Cardiac septum (tissue), 1 donor: ENCODE measurements around the gene MDGA2. TPM values are rescaled to one million over a fixed set of nuclear protein-coding genes. Genes with fewer than 3 reads are reported as not detected.

ENCODE experiments used
- DNase-seq: peaks from one replicate; pipeline ENCODE4 v3.0.0-alpha.2; 2020; ENCODE audit warnings: low spot score
- intact Hi-C: fragments of 100-400 bp; cut with DNase I; formaldehyde crosslinking; loops from one replicate; pipeline ENCODE4 v1.14.0; 2022
- total RNA-seq: library from RNA; stranded (reverse); fragmentation: NEBNext Ultra II Directional; extraction: Animal tissue kit (Norgen Biotek cat#: 25700); gene quantifications from one replicate; pipeline ENCODE4 v1.2.1, GENCODE V29; 2021
- donor health status: DM: no; HTN: no; CAD: no.

The MDGA2 gene
- total RNA-seq, 1 donor from 2014 or later, result 0.19 TPM

DNA sequence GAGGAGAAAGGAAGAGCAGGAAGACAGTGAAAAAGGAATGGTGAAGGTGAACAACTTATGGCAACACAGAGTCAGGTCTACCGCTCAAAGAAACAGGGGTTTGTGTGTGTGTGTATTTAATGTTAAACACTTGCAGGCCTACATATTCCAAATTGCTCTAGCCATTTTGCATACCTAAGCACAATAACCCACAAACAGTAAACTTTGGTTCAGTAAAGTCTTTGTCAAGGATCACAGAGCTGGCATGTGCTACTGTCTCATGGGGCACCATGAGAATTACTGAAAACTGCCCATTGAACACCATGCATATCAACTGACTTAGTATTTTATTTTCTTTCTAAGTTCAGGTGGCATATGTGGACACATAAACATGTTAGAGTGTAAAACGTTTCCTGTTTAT lies 163.6 kb downstream of the MDGA2 start:
- DNase-seq, result no peak
- intact Hi-C loops, result no loop called here

DNA sequence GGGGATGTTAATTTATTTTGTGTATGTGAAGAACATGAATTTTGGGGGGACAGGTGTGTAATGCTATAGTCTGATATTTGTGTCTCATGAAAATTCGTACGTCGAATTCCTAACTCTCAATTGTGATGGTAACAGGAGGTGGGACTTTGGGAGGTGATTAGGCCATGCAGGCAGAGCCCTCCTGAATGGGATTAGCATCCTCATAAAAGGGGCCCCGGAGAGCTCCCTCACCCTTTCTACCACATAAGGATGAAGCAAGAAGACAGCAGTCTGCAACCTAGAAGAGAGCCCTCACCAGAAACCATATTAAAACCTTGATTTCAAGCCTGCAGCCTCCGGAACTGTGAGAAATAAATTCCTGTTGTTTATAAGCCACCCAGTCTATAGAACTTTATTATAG lies 165.4 kb downstream of the MDGA2 start:
- no peak for DNase-seq
- intact Hi-C loops, result no loop called here

DNA sequence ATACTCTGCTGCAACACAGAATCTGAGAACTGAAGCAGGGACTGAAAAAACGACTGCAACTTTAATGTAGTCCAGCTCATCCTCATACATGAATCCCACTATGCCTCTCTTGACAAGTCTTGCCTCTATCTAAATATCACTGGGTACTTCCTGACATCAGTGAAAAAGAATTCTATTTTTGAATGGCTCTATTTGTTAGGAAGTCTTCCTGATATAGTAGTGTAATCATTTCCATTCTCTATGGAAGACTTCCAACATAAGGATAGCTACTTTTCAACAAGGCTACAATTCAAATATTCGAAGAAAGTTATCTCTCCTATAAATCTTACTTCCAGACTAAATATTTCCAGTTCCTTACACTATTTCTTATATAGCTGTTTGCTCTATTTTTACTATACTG lies 167.5 kb downstream of the MDGA2 start:
- intact Hi-C loops, result no loop called here
- no peak for DNase-seq

DNA sequence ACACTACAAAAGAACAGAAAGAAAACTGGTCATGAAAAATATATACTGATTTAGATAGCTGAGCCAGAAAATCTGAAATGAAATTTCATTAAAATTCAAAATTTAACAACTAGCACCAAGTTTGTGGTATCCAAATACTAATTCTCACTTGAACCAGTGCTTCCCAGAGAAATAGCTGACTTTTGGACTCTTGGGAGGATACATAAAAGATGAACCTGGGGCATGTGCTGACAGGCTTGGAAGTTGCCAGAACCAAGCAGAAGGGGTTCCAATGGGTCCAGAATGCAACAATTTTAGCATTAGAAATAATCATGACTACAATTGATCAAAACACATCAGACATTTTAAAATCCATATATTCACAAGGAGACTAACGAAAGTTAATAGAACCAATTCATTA lies 175.0 kb downstream of the MDGA2 start:
- DNase-seq, result no peak
- intact Hi-C loops, result no loop called here

DNA sequence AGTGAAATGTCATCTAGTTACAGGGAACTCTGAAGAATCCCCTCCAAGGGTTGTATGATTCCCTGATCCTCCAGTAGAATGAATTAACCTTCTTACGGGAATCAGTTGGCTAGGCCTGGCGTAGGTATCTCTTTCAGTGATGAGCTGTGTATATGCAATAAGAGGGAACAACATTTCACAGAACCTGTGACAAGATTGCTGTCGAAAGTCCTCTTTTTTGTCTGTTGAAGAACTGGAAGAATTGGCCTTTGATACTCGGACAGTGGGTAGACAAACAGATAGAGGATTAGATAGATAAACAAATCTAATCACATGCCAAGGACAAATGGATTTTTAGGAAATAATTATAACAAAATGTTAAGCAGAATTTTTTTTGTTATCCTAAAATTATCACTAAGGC lies 184.6 kb downstream of the MDGA2 start:
- intact Hi-C loops, result no loop called here

DNA sequence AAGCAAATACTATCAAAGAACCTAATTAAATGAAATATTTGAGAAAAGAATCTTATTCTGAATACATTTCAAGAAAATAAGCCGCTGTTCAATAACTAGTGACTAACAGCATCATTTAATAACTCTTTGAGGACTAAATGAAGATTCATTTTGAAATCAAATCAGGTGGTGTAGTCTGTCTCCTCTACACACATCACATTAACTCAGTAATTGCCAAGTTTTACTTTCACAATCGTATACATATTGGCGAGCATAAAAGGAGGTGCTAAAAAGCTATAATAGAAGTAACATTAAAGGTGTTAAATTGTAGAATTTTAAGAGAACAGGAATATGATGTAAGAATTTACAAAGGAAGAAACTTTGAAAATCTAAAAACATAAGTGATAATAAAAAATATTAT lies 185.1 kb downstream of the MDGA2 start:
- intact Hi-C loops, result no loop called here
- no peak for DNase-seq

More for the DNA sequence above, 184.6 kb downstream of the MDGA2 start:
- DNase-seq, result no peak

DNA sequence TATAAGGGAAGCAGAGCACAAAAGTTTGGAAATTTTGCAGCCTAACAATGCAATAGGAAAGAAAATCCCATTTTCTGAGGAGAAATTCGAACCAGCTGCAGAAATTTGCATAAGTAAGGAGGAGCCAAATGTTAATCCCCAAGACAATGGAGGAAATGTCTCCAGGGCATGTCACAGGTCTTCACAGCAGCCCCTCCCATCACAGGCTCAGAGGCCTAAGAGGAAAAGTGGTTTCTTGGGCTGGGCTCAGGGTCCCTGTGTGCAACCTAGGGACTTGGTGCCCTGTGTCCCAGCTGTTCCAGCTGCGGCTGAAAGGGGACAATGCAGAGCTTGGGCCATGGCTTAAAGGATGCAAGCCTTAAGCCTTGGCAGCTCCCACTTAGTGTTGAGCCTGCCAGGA lies 190.0 kb downstream of the MDGA2 start:
- DNase-seq, result no peak
- intact Hi-C loops, result no loop called here

- intact Hi-C loops, result no loop called here
- DNase-seq, result no peak
Observed at GRCh38 chr14:47483449-47483848, 192.0 kb downstream of the MDGA2 start.

GRCh38 chr14:47471075-47471474 lies 204.3 kb downstream of the MDGA2 start:
- DNase-seq, result no peak
- intact Hi-C loops, result no loop called here

GRCh38 chr14:47466916-47467315 lies 208.5 kb downstream of the MDGA2 start:
- intact Hi-C loops, result no loop called here
- no peak for DNase-seq

DNA sequence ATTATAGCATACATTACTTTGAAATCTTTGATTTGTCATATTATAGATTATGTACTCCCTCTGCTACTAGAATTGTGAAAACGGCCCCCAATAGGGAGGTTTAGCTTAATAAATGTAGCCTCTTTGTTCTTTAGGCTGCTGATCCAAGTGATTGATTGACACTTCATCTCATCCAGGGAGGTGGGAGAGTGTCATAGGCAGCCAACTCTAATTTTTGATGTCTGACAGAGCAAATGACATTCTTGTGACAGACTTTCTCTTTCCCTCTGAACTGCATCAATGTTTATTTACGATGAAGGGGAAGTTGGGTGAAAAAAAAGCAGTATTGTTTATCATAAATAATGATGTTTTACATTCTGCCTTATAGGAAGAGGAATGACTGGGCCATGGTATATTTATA lies 221.4 kb downstream of the MDGA2 start:
- DNase-seq, result no peak
- intact Hi-C loops, result no loop called here

- intact Hi-C loops, result no loop called here
- no peak for DNase-seq
Observed at GRCh38 chr14:47447076-47447475, 228.3 kb downstream of the MDGA2 start.

DNA sequence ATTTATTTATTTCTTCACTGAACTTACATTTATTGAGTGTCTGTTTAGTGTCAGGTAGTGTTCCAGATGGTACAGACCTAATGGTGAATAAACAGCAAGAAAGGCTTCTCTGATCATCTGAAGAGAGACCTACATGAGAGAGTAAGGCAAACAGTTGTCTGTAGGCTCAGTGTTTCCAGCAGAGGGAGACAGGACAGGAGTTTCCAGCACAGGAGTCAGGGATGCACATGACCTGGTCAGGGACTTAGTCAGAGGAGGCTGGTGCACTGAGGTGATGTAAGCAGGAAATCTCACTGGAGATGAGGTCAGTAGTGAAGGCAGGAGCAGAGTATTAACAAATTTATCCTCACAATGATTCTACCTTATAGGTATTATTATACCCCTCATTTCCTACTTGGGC lies 233.2 kb downstream of the MDGA2 start:
- intact Hi-C loops, result no loop called here
- no peak for DNase-seq

- intact Hi-C loops, result no loop called here
- no peak for DNase-seq
Observed at GRCh38 chr14:47439953-47440352, 235.5 kb downstream of the MDGA2 start.

GRCh38 chr14:47438650-47439140 lies 236.7 kb downstream of the MDGA2 start:
- intact Hi-C loops, result no loop called here

DNA sequence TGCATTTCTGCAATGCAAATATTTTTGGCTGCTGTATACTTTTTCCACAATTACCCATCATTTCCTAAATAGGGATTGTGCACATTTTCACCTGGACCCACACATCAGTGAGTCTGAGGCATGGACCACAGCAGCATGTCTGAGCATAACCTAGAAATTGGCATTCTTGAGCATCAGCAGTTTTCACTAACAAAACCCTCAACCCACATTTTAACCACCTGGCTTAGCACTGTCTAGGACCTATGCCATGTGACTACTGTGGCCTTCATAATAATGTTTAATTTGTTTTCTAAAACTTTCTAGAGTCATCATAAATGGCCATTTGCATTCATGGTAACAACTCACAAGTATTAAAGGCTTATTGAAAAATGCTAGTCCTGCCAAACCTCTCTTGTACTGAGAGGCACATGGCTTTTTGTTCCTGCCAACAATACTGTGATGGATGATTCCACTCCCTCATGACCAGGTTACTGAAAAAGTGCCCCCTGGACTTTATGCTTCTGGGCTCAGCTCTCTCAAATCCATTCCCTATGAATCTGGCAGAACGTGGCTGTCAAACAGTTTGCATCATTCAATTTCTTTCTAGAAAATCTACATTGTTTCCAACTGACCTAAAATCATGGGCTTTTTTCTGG lies 240.0 kb downstream of the MDGA2 start:
- intact Hi-C loops, result no loop called here
- no peak for DNase-seq

More at GRCh38 chr14:47438650-47439140, 236.7 kb downstream of the MDGA2 start:
- DNase-seq, result no peak

DNA sequence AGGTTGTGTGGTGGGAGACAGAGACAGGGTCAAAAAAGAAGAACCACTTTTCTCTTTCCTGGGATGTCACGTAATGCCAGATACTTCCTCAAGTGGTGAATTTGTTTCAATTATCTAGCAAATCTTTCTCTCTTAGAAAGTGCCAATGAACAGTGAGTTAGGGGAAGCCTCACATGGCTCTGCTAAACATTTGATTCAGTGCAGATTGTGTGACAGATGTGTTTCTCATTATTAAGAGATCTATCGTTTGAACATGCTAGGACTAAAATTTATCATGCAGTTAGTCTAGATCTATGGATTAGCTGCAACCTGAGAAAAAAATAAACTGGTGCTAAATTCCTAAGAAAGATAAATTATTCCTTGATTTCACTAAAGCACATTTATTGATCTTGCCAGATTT lies 247.8 kb downstream of the MDGA2 start:
- intact Hi-C loops, result no loop called here
- DNase-seq, result no peak

DNA sequence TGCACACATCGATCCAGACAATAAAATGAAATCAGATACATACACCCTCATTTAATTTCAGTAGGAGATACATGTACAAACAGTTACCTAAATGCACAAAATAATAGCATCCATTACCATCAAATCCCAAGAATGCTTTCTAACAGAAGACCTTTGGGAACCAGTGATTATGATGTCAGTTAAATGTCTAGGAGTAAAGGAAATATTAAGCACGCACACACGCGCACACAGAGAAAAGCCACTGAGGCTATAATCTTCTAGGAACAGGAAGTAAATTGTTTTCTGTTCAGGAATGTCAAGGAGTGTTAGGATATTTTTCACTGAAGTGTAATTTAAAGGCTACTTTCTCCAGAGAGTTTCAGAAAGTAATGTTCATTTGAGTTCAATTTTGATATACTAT lies 250.1 kb downstream of the MDGA2 start:
- no peak for DNase-seq
- intact Hi-C loops, result no loop called here

DNA sequence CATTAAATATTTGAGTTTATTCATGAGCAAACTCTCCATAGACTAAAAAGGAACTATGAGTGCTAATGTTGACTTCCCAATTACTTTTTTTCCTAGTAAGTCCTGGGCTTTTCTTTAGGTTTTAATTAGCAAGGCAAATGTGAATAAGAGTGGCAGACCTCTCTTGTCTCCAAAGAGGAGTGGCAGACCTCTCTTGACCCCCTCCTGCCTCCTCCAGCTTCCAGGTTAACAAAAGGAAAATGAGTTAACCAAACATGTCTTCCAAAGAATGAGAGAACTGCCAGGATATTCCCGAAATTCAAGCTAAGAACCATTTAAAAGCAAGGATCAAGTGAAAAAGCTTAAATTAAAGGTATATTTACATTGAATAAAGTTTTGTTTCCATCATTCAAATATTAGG lies 253.2 kb downstream of the MDGA2 start:
- intact Hi-C loops, result no loop called here
- no peak for DNase-seq

DNA sequence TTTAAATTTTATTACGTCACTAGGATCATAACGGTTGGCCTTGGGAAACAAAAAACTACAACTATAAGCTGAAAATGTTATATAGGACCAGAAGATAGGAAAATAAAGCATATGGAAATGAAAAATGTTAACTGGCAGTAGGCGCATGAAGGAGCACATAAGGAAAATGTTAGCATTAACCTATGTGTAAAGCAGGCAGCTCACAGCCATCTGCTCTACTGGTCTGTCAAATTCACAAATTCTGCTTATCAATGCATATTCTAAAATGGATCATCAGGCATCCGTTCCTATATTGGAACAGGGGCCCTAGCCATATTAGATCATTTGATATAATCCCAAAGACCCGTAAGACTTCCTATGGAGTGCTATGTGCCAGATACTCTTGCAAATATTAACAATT lies 263.9 kb downstream of the MDGA2 start:
- intact Hi-C loops, result no loop called here
- DNase-seq, result no peak

DNA sequence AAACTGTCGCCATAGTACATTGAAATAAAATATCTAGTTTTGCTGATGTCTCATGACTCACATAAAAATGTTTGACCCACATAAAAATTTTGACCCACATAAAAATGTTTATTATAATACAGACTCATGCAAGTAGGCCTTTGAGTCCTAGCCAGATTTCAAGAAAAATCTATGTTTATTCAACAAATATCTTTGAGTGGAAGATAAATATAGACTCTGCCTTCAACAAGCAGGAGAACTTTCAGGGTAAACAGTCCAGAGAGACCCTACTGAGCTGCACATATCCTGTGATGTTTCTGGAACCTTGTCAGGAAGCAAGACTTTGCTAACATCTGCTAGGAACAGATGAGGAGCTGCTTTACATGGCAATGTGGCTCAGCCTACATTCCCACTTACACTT lies 283.1 kb downstream of the MDGA2 start:
- no peak for DNase-seq
- intact Hi-C loops, result no loop called here
